ENCODE measurements around the gene RGS6.
A peak's percentile ranks its signal among the peaks of the same experiment; 100 is the strongest.
"Not testable (repeated sequence)": the region's sequence is repeated elsewhere in the genome, so short reads cannot be mapped to it uniquely, and the experiment has no call there.

RGS6 gene

DNA sequence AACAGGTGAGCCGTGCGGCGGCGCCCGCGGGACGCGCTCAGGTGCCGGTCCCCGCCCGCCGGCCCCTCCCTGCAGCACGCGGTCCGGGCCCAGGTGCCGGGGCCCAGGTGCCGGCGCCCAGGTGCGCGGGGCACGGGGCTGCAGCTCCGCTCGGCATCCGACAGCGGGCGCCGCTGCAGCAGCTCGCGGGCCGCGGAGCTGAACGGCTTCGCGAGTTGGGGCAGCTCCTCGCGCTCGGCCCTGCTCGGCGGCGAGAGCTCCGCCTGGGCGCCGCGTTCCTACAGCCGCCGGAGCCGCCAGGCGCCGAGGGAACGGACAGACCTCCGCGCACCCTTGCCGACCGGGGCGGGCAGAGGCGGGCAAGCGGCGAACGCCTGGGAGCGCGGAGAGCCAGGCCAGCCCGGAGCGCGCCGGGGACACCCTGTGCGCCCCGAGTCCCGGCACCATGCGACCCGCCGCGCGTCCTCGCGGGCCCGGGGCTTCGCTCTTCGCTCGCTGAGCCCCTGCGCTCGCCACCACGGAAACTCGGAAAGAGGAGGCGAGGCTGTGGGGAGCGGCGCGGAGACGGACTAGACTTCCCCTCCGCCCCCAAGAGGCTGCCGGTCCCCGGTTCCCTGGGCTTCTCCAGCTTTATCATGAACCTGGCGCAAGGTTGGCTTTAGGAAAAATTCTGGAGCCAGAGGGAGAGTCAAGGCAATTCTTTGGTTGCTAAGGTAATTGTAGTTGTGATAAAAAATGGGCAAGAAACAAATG is at the start of gene RGS6:
TSS of gene RGS6 (plus strand) at position 201 of the 753 bp plus-strand sequence.
- Histone ChIP-seq H3K27me3 (ENCODE audit: control insufficient read depth, insufficient read depth, low read length) (peaks cover 54% of the 10 kb centered on the region), H3K4me3 (ENCODE audit: low read length) (peak within 1 kb of the TSS; percentile 72), H3K4me1 (ENCODE audit: control insufficient read depth, low read depth, low read length) (peaks cover 3% of the 10 kb centered on the region), H3K9me3 (ENCODE audit: control insufficient read depth, low read depth, low read length) (no peaks in the 10 kb centered on the region), H3K27ac (ENCODE audit: low read length) (no peak within 1 kb of the TSS), H3K9ac (ENCODE audit: low read length) (peak within 1 kb of the TSS; percentile 29), H3K36me3 (ENCODE audit: control insufficient read depth, low read depth, low read length) (no peaks in the 10 kb centered on the region)

DNA sequence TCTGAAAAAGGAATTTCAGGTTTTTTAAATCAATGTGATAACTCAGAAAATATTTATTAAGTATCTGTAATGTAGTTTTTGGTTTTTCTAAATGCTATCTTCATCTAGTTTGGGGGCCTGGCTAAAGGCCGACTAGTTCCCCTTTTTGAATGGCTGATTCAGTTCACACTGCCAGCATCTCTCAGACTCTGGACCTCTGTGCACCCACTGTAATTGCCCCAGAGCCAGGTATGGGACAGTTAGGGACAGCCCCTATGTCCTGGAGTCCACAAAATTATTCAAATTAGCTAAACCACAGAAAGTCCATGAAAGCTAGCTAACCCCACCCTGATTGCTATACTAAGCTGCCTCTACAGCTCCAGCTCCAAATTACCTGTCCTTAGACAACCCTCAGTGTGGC is 49.1 kb upstream of the RGS6 start:
- Histone ChIP-seq H3K9me3 (ENCODE audit: control insufficient read depth, low read depth, low read length) (no peaks in the 10 kb centered on the region), H3K27ac (ENCODE audit: low read length) (no peak overlapping the region), H3K9ac (ENCODE audit: low read length) (no peak overlapping the region), H3K4me1 (ENCODE audit: control insufficient read depth, low read depth, low read length) (no peaks in the 10 kb centered on the region), H3K4me3 (ENCODE audit: low read length) (no peak overlapping the region), H3K27me3 (ENCODE audit: control insufficient read depth, insufficient read depth, low read length) (no peaks in the 10 kb centered on the region), H3K36me3 (ENCODE audit: control insufficient read depth, low read depth, low read length) (no peaks in the 10 kb centered on the region)

DNA sequence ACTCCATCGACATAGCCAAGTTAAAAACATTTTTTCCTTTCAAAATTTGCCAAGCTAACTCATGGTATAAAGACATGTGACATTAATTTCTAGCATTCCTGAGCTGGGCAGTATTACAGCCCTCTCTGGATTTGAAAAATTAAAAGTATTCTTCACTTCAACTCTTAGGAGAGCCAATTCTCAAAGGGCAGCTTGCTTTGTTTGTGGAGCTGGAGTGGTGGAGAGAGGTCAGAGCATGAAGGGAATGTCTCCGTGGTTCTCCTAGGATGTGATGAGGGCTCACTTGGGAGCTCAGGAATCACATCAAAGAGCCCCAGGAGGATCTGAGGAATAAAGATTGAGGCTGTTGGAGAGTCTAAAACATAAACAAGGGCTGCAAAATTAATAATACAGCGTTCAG is 46.9 kb upstream of the RGS6 start:
- H3K27ac ChIP-seq (ENCODE audit: low read length), result no peak overlapping the region
- no peak overlapping the region for H3K4me3 ChIP-seq (ENCODE audit: low read length)
- H3K4me1 ChIP-seq (ENCODE audit: control insufficient read depth, low read depth, low read length), result no peaks in the 10 kb centered on the region
- H3K9ac ChIP-seq (ENCODE audit: low read length), result no peak overlapping the region
- H3K36me3 ChIP-seq (ENCODE audit: control insufficient read depth, low read depth, low read length), result no peaks in the 10 kb centered on the region
- H3K27me3 ChIP-seq (ENCODE audit: control insufficient read depth, insufficient read depth, low read length), result no peaks in the 10 kb centered on the region
- no peaks in the 10 kb centered on the region for H3K9me3 ChIP-seq (ENCODE audit: control insufficient read depth, low read depth, low read length)

DNA sequence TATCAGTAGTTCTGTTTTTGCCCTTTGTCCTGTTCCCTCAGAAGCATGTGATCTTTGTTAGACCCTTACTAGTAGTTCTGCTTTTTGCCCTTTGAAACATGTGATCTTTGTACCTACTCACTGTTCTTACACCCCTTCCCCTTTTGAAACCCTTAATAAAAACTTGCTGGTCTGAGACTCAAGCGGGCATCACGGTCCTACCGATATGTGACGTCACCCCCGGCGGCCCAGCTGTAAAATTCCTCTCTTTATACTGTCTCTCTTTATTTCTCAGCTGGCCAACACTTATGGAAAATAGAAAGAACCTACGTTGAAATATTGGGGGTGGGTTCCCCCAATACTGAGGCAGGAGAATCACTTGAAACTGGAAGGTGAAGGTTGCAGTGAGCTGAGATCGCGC is 44.4 kb upstream of the RGS6 start:
- H3K4me1 ChIP-seq (ENCODE audit: control insufficient read depth, low read depth, low read length), result peaks cover 15% of the 10 kb centered on the region
- H3K9ac ChIP-seq (ENCODE audit: low read length); H3K9me3 ChIP-seq (ENCODE audit: control insufficient read depth, low read depth, low read length); H3K27me3 ChIP-seq (ENCODE audit: control insufficient read depth, insufficient read depth, low read length); H3K27ac ChIP-seq (ENCODE audit: low read length); H3K36me3 ChIP-seq (ENCODE audit: control insufficient read depth, low read depth, low read length); H3K4me3 ChIP-seq (ENCODE audit: low read length): not testable (repeated sequence)

DNA sequence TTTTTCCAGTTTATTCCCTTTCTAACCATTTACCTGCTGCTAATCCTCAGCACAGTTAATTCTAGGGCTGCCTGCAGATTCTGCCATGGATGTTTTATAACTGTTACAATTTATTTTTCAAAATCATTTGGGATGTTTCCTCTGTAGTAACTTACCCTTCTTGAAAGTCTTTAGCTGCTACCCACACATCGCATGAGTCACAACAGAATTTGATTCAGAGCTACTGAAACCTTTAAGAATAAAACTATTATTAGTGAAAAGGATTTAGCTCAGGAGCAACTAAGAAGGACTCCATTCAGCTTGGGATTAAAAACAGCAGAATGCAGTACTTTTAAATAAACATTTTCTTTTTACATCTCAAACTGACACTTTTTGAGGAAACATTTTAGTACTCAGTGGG is 41.7 kb upstream of the RGS6 start:
- Histone ChIP-seq H3K4me3 (ENCODE audit: low read length) (no peak overlapping the region), H3K4me1 (ENCODE audit: control insufficient read depth, low read depth, low read length) (peaks cover 16% of the 10 kb centered on the region), H3K9me3 (ENCODE audit: control insufficient read depth, low read depth, low read length) (no peaks in the 10 kb centered on the region)

DNA sequence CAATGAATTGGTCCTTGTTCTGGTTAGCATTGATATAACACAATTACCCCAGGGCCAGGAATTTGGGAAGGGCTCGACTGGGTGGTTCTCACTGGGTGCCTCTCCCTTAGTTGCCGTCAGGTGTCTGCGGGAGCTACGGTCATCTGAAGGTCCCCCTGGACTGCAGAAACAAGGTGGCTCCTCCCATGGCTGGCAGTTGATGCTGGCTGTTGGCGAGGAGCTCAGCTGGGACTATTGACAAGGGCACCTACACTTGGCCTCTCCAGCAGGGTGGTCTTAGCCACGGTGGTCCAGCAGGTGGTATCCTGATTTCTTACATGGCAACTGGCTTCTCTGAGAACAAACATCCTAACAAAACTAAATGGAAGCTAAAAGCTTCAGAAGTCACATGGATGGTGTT is 41.0 kb upstream of the RGS6 start:
- no peaks in the 10 kb centered on the region for H3K36me3 ChIP-seq (ENCODE audit: control insufficient read depth, low read depth, low read length)
- H3K4me1 ChIP-seq (ENCODE audit: control insufficient read depth, low read depth, low read length), result peaks cover 16% of the 10 kb centered on the region
- no peak overlapping the region for H3K27ac ChIP-seq (ENCODE audit: low read length)
- no peak overlapping the region for H3K9ac ChIP-seq (ENCODE audit: low read length)
- H3K4me3 ChIP-seq (ENCODE audit: low read length), result no peak overlapping the region
- H3K27me3 ChIP-seq (ENCODE audit: control insufficient read depth, insufficient read depth, low read length), result no peaks in the 10 kb centered on the region
- H3K9me3 ChIP-seq (ENCODE audit: control insufficient read depth, low read depth, low read length), result no peaks in the 10 kb centered on the region

More for the DNA sequence above, 41.7 kb upstream of the RGS6 start:
- no peak overlapping the region for H3K27ac ChIP-seq (ENCODE audit: low read length)
- H3K36me3 ChIP-seq (ENCODE audit: control insufficient read depth, low read depth, low read length), result no peaks in the 10 kb centered on the region
- H3K9ac ChIP-seq (ENCODE audit: low read length), result no peak overlapping the region
- H3K27me3 ChIP-seq (ENCODE audit: control insufficient read depth, insufficient read depth, low read length), result no peaks in the 10 kb centered on the region

DNA sequence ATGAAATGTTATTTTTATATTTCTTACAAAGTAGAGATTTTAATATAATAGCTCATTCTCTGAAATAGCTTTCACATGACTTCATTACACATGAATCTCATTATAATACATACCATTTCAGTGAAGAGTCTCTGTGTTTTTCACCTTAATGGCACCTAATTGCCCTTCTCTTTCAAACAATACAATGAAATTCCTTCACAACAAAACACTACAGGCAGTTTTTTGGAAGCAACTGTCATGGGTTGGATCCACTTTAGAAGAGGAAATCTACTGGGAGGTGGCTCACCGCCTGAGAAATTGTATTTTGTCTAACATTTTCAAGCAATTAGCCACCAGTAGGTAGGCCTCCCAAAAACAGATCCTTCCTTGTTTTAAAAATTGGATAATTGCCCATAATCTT is 40.3 kb upstream of the RGS6 start:
- no peaks in the 10 kb centered on the region for H3K36me3 ChIP-seq (ENCODE audit: control insufficient read depth, low read depth, low read length)
- no peaks in the 10 kb centered on the region for H3K27me3 ChIP-seq (ENCODE audit: control insufficient read depth, insufficient read depth, low read length)
- peak overlapping the region; percentile 23 for H3K4me3 ChIP-seq (ENCODE audit: low read length)
- H3K27ac ChIP-seq (ENCODE audit: low read length), result no peak overlapping the region
- no peak overlapping the region for H3K9ac ChIP-seq (ENCODE audit: low read length)
- no peaks in the 10 kb centered on the region for H3K9me3 ChIP-seq (ENCODE audit: control insufficient read depth, low read depth, low read length)
- H3K4me1 ChIP-seq (ENCODE audit: control insufficient read depth, low read depth, low read length), result peaks cover 16% of the 10 kb centered on the region

DNA sequence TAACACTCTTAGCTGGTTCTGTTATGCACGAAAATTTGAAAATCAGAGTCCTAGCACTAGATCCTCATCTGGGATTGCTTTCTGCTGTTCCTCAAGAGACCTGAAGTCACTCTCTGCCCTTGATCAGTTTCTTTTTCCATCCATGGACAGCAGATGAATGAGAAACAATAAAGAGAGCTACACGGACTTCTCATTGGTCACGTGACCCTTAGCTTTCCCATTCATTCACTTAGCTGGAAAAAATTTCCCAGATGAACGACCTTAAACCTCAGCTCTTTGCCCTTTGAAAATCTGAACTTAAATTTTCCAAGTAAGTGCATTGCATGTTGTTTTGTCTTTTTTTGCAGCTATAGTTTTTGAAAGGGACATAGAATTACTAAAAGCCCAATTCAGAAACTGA is 27.2 kb upstream of the RGS6 start:
- Histone ChIP-seq H3K27ac (ENCODE audit: low read length) (no peak overlapping the region), H3K4me3 (ENCODE audit: low read length) (no peak overlapping the region), H3K9me3 (ENCODE audit: control insufficient read depth, low read depth, low read length) (no peaks in the 10 kb centered on the region), H3K36me3 (ENCODE audit: control insufficient read depth, low read depth, low read length) (no peaks in the 10 kb centered on the region), H3K9ac (ENCODE audit: low read length) (no peak overlapping the region), H3K4me1 (ENCODE audit: control insufficient read depth, low read depth, low read length) (no peaks in the 10 kb centered on the region), H3K27me3 (ENCODE audit: control insufficient read depth, insufficient read depth, low read length) (no peaks in the 10 kb centered on the region)

DNA sequence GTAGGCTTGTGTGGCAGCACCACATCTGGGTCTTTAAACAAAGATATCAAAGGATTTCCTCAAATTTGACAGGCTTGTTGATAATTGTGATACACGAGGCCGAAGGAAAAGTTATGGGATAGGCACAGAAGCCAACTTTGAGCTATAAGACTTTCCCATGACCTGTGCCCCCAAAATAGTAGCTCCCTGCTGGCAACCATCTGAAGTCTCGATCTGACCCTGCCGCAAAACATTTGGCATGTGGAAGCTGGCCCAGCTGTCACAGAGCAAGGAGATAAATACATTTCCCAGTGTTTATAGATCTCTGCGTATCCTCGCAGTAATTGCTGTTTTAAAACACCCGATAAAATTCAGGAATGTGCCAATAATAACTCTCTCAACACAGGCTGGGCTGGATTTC is 26.4 kb upstream of the RGS6 start:
- Histone ChIP-seq H3K9me3 (ENCODE audit: control insufficient read depth, low read depth, low read length) (no peaks in the 10 kb centered on the region), H3K4me3 (ENCODE audit: low read length) (no peak overlapping the region), H3K27me3 (ENCODE audit: control insufficient read depth, insufficient read depth, low read length) (no peaks in the 10 kb centered on the region), H3K9ac (ENCODE audit: low read length) (no peak overlapping the region), H3K4me1 (ENCODE audit: control insufficient read depth, low read depth, low read length) (no peaks in the 10 kb centered on the region), H3K36me3 (ENCODE audit: control insufficient read depth, low read depth, low read length) (no peaks in the 10 kb centered on the region), H3K27ac (ENCODE audit: low read length) (no peak overlapping the region)

DNA sequence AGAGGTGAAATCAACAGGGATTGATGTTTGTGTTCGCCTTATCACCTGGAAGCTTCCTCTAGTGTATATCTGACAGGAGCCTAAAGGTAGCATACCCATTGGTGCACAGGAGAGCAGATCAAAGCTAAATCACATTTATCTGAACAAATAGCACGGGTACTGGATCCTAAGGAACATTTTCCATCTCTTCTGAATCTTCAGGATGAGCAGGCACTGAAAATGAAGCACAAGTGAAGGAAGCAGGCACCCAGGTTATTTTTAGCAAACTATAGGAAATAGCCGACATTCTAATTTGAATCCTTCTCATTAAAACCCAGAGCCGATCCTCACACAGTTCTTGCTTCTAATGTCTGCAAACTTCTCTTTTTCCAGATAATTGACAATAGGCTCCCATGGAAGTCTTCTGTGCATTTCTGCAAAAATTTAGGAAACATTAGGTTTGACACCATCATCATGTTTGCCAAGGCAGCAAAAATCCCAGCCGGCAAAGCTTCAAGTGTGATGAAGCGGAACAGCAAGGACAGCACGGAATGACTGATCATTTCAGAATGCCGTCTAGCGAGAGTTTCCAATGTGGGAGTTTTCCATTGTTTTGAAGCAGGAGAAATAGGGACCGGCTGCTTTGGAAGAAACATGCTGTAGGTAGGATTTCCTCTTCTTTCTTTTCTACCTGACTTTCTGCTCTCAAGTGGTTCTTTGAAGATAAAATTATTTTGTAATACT is 24.3 kb upstream of the RGS6 start:
- Histone ChIP-seq H3K9me3 (ENCODE audit: control insufficient read depth, low read depth, low read length) (no peaks in the 10 kb centered on the region), H3K9ac (ENCODE audit: low read length) (no peak overlapping the region)

DNA sequence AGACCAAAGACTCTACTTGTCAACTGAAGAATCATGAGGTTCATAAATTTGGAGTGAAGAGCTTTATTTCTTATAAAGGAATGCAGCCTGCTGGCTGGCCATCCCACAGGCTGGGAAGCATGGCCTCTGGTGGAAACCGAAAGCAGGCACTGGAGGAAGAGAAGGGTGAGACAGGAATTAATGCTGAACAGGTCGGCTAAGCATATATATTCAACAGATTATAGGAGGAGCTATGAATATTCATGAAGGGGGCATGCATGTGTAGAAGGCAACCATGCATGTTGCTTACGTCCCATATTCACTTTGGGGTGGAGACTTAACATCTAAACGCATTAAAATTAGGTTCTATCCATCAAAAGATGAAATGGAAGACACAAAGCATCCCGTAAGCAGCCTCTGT is 20.6 kb upstream of the RGS6 start:
- Histone ChIP-seq H3K9ac (ENCODE audit: low read length) (no peak overlapping the region), H3K27me3 (ENCODE audit: control insufficient read depth, insufficient read depth, low read length) (no peaks in the 10 kb centered on the region), H3K9me3 (ENCODE audit: control insufficient read depth, low read depth, low read length) (no peaks in the 10 kb centered on the region), H3K4me3 (ENCODE audit: low read length) (no peak overlapping the region), H3K27ac (ENCODE audit: low read length) (no peak overlapping the region), H3K4me1 (ENCODE audit: control insufficient read depth, low read depth, low read length) (no peaks in the 10 kb centered on the region), H3K36me3 (ENCODE audit: control insufficient read depth, low read depth, low read length) (no peaks in the 10 kb centered on the region)

More for the DNA sequence above, 24.3 kb upstream of the RGS6 start:
- no peak overlapping the region for H3K27ac ChIP-seq (ENCODE audit: low read length)
- H3K27me3 ChIP-seq (ENCODE audit: control insufficient read depth, insufficient read depth, low read length), result no peaks in the 10 kb centered on the region
- H3K36me3 ChIP-seq (ENCODE audit: control insufficient read depth, low read depth, low read length), result no peaks in the 10 kb centered on the region
- H3K4me1 ChIP-seq (ENCODE audit: control insufficient read depth, low read depth, low read length), result no peaks in the 10 kb centered on the region
- H3K4me3 ChIP-seq (ENCODE audit: low read length), result no peak overlapping the region

DNA sequence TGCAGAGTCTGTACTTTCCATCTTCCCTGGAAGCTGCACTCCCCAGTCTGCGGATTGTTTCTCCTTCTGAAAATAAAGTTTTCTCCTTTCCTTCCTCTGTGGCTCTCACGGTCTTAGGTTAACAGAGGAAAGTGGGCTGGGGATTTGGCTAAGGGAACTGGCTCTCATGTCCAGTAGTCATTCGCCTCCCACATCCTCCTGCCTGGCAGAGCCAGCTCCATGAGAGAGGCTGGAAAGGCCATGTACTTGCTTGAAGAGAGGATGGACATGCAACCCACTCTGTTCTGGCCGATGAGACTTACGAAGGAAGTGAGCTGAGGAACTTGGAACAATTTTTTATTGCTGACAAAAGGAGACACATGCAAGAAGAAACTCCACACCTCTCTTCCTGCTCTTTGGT is 18.9 kb upstream of the RGS6 start:
- Histone ChIP-seq H3K27ac (ENCODE audit: low read length) (no peak overlapping the region), H3K4me1 (ENCODE audit: control insufficient read depth, low read depth, low read length) (peaks cover 2% of the 10 kb centered on the region), H3K27me3 (ENCODE audit: control insufficient read depth, insufficient read depth, low read length) (no peaks in the 10 kb centered on the region), H3K9ac (ENCODE audit: low read length) (no peak overlapping the region), H3K9me3 (ENCODE audit: control insufficient read depth, low read depth, low read length) (no peaks in the 10 kb centered on the region), H3K4me3 (ENCODE audit: low read length) (no peak overlapping the region), H3K36me3 (ENCODE audit: control insufficient read depth, low read depth, low read length) (no peaks in the 10 kb centered on the region)
